Muscle of back (tissue), 10 donors: ENCODE measurements around the gene ENOX1. TPM values are rescaled to one million over a fixed set of nuclear protein-coding genes. Genes with fewer than 3 reads are reported as not detected.

Experiments used
- polyA plus RNA-seq, 10 donors: library from polyadenylated mRNA; unstranded; fragments of 120-200 nt; gene quantifications; one replicate each; pipeline ENCODE4 v1.2.1, GENCODE V29; 2013; ENCODE audit not compliant: insufficient read length in 10 of 10

Gene ENOX1
- polyA plus RNA-seq, 10 donors, result 9.1 to 12.6 (median 11.4) TPM

Other genes with a start within 250 kb of the ENOX1 start
- 1 to 10 TPM; 1.7 to 4.7 (median 3.5) TPM for gene CCDC122, start 92.8 kb upstream of the ENOX1 start, polyA plus RNA-seq
- gene LACC1, start 92.9 kb upstream of the ENOX1 start, polyA plus RNA-seq, result 1 to 10 TPM; 1.2 to 2.9 (median 2.2) TPM